GM19023 (cell line): ENCODE measurements around the gene DIPK1B.

Source experiments
- ATAC-seq: cut with Tn5 transposase; IDR thresholded peaks from one replicate; pipeline ENCODE4 v1.9.1; 2021; ENCODE audit warnings: mild to moderate bottlenecking, moderate library complexity; ENCODE audit not compliant: unreplicated experiment

Gene DIPK1B

GRCh38 chr9:136686534-136686793 lies 25.9 kb upstream of the DIPK1B start:
- no peak for ATAC-seq

- ATAC-seq, result peak; percentile 62
These were observed 25.3 kb upstream of the DIPK1B start, which contains the start of gene AGPAT2 for GRCh38 chr9:136686794-136687711. AGPAT2 (minus strand) TSS chr9:136687457; CDS start chr9:136687357, 100 bp downstream.

- ATAC-seq, result no peak
These were observed 24.6 kb upstream of the DIPK1B start for GRCh38 chr9:136687721-136688223.

GRCh38 chr9:136688274-136689107 lies 23.9 kb upstream of the DIPK1B start:
- no peak for ATAC-seq

- ATAC-seq, result no peak
These were observed 23.3 kb upstream of the DIPK1B start for GRCh38 chr9:136689108-136689460.

- ATAC-seq, result no peak
These were observed 22.1 kb upstream of the DIPK1B start for GRCh38 chr9:136690104-136690805.

GRCh38 chr9:136690806-136691261 lies 21.5 kb upstream of the DIPK1B start:
- ATAC-seq, result no peak

GRCh38 chr9:136691316-136692184 lies 20.8 kb upstream of the DIPK1B start:
- no peak for ATAC-seq

- no peak for ATAC-seq
These were observed 19.9 kb upstream of the DIPK1B start for GRCh38 chr9:136692185-136693134.

- ATAC-seq, result no peak
These were observed 19.3 kb upstream of the DIPK1B start for GRCh38 chr9:136693135-136693489.

- ATAC-seq, result no peak
These were observed 18.7 kb upstream of the DIPK1B start for GRCh38 chr9:136693490-136694162.

GRCh38 chr9:136694163-136694871 lies 18.1 kb upstream of the DIPK1B start:
- no peak for ATAC-seq

GRCh38 chr9:136694872-136695247 lies 17.5 kb upstream of the DIPK1B start:
- ATAC-seq, result no peak

- ATAC-seq, result no peak
These were observed 16.9 kb upstream of the DIPK1B start for GRCh38 chr9:136695435-136695895.

GRCh38 chr9:136695955-136696354 lies 16.4 kb upstream of the DIPK1B start:
- ATAC-seq, result no peak

GRCh38 chr9:136696502-136696901 lies 15.9 kb upstream of the DIPK1B start:
- no peak for ATAC-seq

GRCh38 chr9:136697146-136697820 lies 15.1 kb upstream of the DIPK1B start:
- no peak for ATAC-seq
